ENCODE data around the gene C19orf12. TPM values are rescaled to one million over a fixed set of nuclear protein-coding genes. Genes with fewer than 3 reads are reported as not detected.

C19orf12 gene
- total RNA-seq, 1 donor from 2014 or later = 47.9 TPM

- intact Hi-C loops (cut with micrococcal nuclease) = no loop called here
- Mint-ChIP-seq H3K36me3 (ENCODE audit: low read depth) (no peaks in the 10 kb centered on the region), H3K4me1 (ENCODE audit: low read depth) (no peaks in the 10 kb centered on the region), H3K9me3 (no peaks in the 10 kb centered on the region), H3K4me3 (no peak overlapping the region), H3K27ac (no peak overlapping the region), H3K27me3 (ENCODE audit: insufficient read depth) (peaks cover 16% of the 10 kb centered on the region)
- no peak for DNase-seq (ENCODE audit: low spot score)
Observed at GRCh38 chr19:29750001-29750400, 34.9 kb upstream of the C19orf12 start.

- no peak overlapping the region for H3K27ac Mint-ChIP-seq
- H3K4me1 Mint-ChIP-seq (ENCODE audit: low read depth) = no peaks in the 10 kb centered on the region
- H3K27me3 Mint-ChIP-seq (ENCODE audit: insufficient read depth) = peaks cover 17% of the 10 kb centered on the region
- no peaks in the 10 kb centered on the region for H3K9me3 Mint-ChIP-seq
- no peak for DNase-seq (ENCODE audit: low spot score)
- intact Hi-C loops (cut with micrococcal nuclease) = no loop called here
- no peak overlapping the region for H3K4me3 Mint-ChIP-seq
- no peaks in the 10 kb centered on the region for H3K36me3 Mint-ChIP-seq (ENCODE audit: low read depth)
Observed at GRCh38 chr19:29748996-29749849, 34.2 kb upstream of the C19orf12 start.

GRCh38 chr19:29745253-29745652 lies 30.2 kb upstream of the C19orf12 start:
- Mint-ChIP-seq H3K36me3 (ENCODE audit: low read depth) (no peaks in the 10 kb centered on the region), H3K9me3 (no peaks in the 10 kb centered on the region), H3K4me3 (no peak overlapping the region), H3K27ac (no peak overlapping the region), H3K4me1 (ENCODE audit: low read depth) (no peaks in the 10 kb centered on the region), H3K27me3 (ENCODE audit: insufficient read depth) (peaks cover 14% of the 10 kb centered on the region)
- intact Hi-C loops (cut with micrococcal nuclease) = no loop called here
- DNase-seq (ENCODE audit: low spot score) = no peak

GRCh38 chr19:29743681-29744080 lies 28.6 kb upstream of the C19orf12 start:
- intact Hi-C loops (cut with micrococcal nuclease) = no loop called here
- no peaks in the 10 kb centered on the region for H3K9me3 Mint-ChIP-seq

GRCh38 chr19:29741776-29742175 lies 26.7 kb upstream of the C19orf12 start:
- intact Hi-C loops (cut with micrococcal nuclease) = no loop called here
- DNase-seq (ENCODE audit: low spot score) = no peak
- no peak overlapping the region for H3K27ac Mint-ChIP-seq
- no peaks in the 10 kb centered on the region for H3K9me3 Mint-ChIP-seq
- H3K4me1 Mint-ChIP-seq (ENCODE audit: low read depth) = no peaks in the 10 kb centered on the region
- H3K36me3 Mint-ChIP-seq (ENCODE audit: low read depth) = no peaks in the 10 kb centered on the region
- peaks cover 6% of the 10 kb centered on the region for H3K27me3 Mint-ChIP-seq (ENCODE audit: insufficient read depth)
- no peak overlapping the region for H3K4me3 Mint-ChIP-seq

More at GRCh38 chr19:29743681-29744080, 28.6 kb upstream of the C19orf12 start:
- no peak for DNase-seq (ENCODE audit: low spot score)
- no peaks in the 10 kb centered on the region for H3K4me1 Mint-ChIP-seq (ENCODE audit: low read depth)
- no peak overlapping the region for H3K27ac Mint-ChIP-seq
- H3K27me3 Mint-ChIP-seq (ENCODE audit: insufficient read depth) = peaks cover 16% of the 10 kb centered on the region
- H3K36me3 Mint-ChIP-seq (ENCODE audit: low read depth) = no peaks in the 10 kb centered on the region
- no peak overlapping the region for H3K4me3 Mint-ChIP-seq

GRCh38 chr19:29741226-29741625 lies 26.2 kb upstream of the C19orf12 start:
- peaks cover 6% of the 10 kb centered on the region for H3K27me3 Mint-ChIP-seq (ENCODE audit: insufficient read depth)
- H3K9me3 Mint-ChIP-seq = no peaks in the 10 kb centered on the region
- H3K36me3 Mint-ChIP-seq (ENCODE audit: low read depth) = no peaks in the 10 kb centered on the region
- intact Hi-C loops (cut with micrococcal nuclease) = no loop called here
- no peak for DNase-seq (ENCODE audit: low spot score)
- H3K4me3 Mint-ChIP-seq = no peak overlapping the region
- no peak overlapping the region for H3K27ac Mint-ChIP-seq
- H3K4me1 Mint-ChIP-seq (ENCODE audit: low read depth) = no peaks in the 10 kb centered on the region

GRCh38 chr19:29737461-29738000 lies 22.5 kb upstream of the C19orf12 start:
- H3K27ac Mint-ChIP-seq = no peak overlapping the region
- no peak overlapping the region for H3K4me3 Mint-ChIP-seq
- no peaks in the 10 kb centered on the region for H3K36me3 Mint-ChIP-seq (ENCODE audit: low read depth)
- DNase-seq (ENCODE audit: low spot score) = no peak
- no peaks in the 10 kb centered on the region for H3K9me3 Mint-ChIP-seq
- intact Hi-C loops (cut with micrococcal nuclease) = no loop called here
- peaks cover 8% of the 10 kb centered on the region for H3K27me3 Mint-ChIP-seq (ENCODE audit: insufficient read depth)
- H3K4me1 Mint-ChIP-seq (ENCODE audit: low read depth) = no peaks in the 10 kb centered on the region

GRCh38 chr19:29735829-29736228 lies 20.8 kb upstream of the C19orf12 start:
- Mint-ChIP-seq H3K9me3 (no peaks in the 10 kb centered on the region), H3K27ac (no peak overlapping the region), H3K27me3 (ENCODE audit: insufficient read depth) (peaks cover 14% of the 10 kb centered on the region), H3K4me1 (ENCODE audit: low read depth) (no peaks in the 10 kb centered on the region), H3K36me3 (ENCODE audit: low read depth) (no peaks in the 10 kb centered on the region), H3K4me3 (no peak overlapping the region)
- no peak for DNase-seq (ENCODE audit: low spot score)
- intact Hi-C loops (cut with micrococcal nuclease) = no loop called here

- no peaks in the 10 kb centered on the region for H3K4me1 Mint-ChIP-seq (ENCODE audit: low read depth)
- no peaks in the 10 kb centered on the region for H3K36me3 Mint-ChIP-seq (ENCODE audit: low read depth)
- intact Hi-C loops (cut with micrococcal nuclease) = loop anchor here (5.0 kb wide), 2 partner anchors 41 to 491 kb away; no protein-coding TSS in a partner anchor
- H3K27me3 Mint-ChIP-seq (ENCODE audit: insufficient read depth) = peaks cover 36% of the 10 kb centered on the region
- no peak for DNase-seq (ENCODE audit: low spot score)
- no peak overlapping the region for H3K4me3 Mint-ChIP-seq
- H3K9me3 Mint-ChIP-seq = no peaks in the 10 kb centered on the region
- H3K27ac Mint-ChIP-seq = no peak overlapping the region
Observed at GRCh38 chr19:29731331-29731850, 16.3 kb upstream of the C19orf12 start.

- H3K27me3 Mint-ChIP-seq (ENCODE audit: insufficient read depth) = peaks cover 49% of the 10 kb centered on the region
- H3K9me3 Mint-ChIP-seq = no peaks in the 10 kb centered on the region
- no peak for DNase-seq (ENCODE audit: low spot score)
- H3K4me1 Mint-ChIP-seq (ENCODE audit: low read depth) = peaks cover 4% of the 10 kb centered on the region
- no peak overlapping the region for H3K27ac Mint-ChIP-seq
- intact Hi-C loops (cut with micrococcal nuclease) = no loop called here
- no peak overlapping the region for H3K4me3 Mint-ChIP-seq
- H3K36me3 Mint-ChIP-seq (ENCODE audit: low read depth) = no peaks in the 10 kb centered on the region
Observed at GRCh38 chr19:29727906-29728305, 12.8 kb upstream of the C19orf12 start.

- intact Hi-C loops (cut with micrococcal nuclease) = no loop called here
- DNase-seq (ENCODE audit: low spot score) = no peak
- H3K36me3 Mint-ChIP-seq (ENCODE audit: low read depth) = no peaks in the 10 kb centered on the region
- H3K9me3 Mint-ChIP-seq = no peaks in the 10 kb centered on the region
- H3K4me3 Mint-ChIP-seq = no peak overlapping the region
- H3K4me1 Mint-ChIP-seq (ENCODE audit: low read depth) = peaks cover 4% of the 10 kb centered on the region
- no peak overlapping the region for H3K27ac Mint-ChIP-seq
- peaks cover 43% of the 10 kb centered on the region for H3K27me3 Mint-ChIP-seq (ENCODE audit: insufficient read depth)
Observed at GRCh38 chr19:29724746-29725145, 9.7 kb upstream of the C19orf12 start.

- Mint-ChIP-seq H3K36me3 (ENCODE audit: low read depth) (no peaks in the 10 kb centered on the region), H3K27me3 (ENCODE audit: insufficient read depth) (peaks cover 37% of the 10 kb centered on the region), H3K27ac (no peak overlapping the region), H3K4me1 (ENCODE audit: low read depth) (peaks cover 4% of the 10 kb centered on the region), H3K9me3 (no peaks in the 10 kb centered on the region), H3K4me3 (no peak overlapping the region)
- intact Hi-C loops (cut with micrococcal nuclease) = no loop called here
- DNase-seq (ENCODE audit: low spot score) = no peak
Observed at GRCh38 chr19:29724102-29724641, 9.1 kb upstream of the C19orf12 start.

- Mint-ChIP-seq H3K9me3 (no peaks in the 10 kb centered on the region), H3K4me1 (ENCODE audit: low read depth) (peaks cover 39% of the 10 kb centered on the region), H3K27ac (no peak overlapping the region)
Observed at GRCh38 chr19:29717051-29717450, 2.0 kb upstream of the C19orf12 start.

More at GRCh38 chr19:29717051-29717450, 2.0 kb upstream of the C19orf12 start:
- Mint-ChIP-seq H3K27me3 (ENCODE audit: insufficient read depth) (peaks cover 7% of the 10 kb centered on the region), H3K4me3 (no peak overlapping the region), H3K36me3 (ENCODE audit: low read depth) (peaks cover 16% of the 10 kb centered on the region)
- DNase-seq (ENCODE audit: low spot score) = no peak
- intact Hi-C loops (cut with micrococcal nuclease) = loop anchor here (5.0 kb wide), 1 partner anchor 225 kb away; the partner anchor contains the start of gene URI1
